ENCODE measurements around the gene SLC9A1.

The SLC9A1 gene

DNA sequence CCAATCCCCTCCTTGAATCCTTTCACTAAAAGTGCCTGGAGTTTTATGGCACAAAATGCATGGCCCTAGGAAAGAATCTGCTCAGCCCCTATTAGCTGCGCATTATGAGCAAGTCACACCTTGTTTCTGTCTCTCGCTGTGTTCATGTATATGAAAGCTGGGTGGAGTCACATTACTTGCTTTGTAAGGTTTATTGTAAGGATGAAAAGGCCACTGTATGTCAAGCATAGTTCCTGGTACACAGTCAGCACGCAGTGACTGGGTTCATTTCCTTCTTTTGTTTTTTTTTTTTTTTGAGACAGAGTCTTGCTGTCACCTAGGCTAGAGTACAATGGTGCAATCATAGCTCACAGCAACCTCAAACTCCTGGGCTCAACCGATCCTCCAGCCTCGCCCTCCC, 6.7 kb upstream of the SLC9A1 start:
- no peak for TF ChIP-seq CTCF (conservative IDR thresholded peaks at IDR 0.05; ENCODE audit: low read length)
- DNase-seq (ENCODE audit: low read depth): no peak
- no peak overlapping the region for H3K4me3 ChIP-seq (ENCODE audit: low read length)

DNA sequence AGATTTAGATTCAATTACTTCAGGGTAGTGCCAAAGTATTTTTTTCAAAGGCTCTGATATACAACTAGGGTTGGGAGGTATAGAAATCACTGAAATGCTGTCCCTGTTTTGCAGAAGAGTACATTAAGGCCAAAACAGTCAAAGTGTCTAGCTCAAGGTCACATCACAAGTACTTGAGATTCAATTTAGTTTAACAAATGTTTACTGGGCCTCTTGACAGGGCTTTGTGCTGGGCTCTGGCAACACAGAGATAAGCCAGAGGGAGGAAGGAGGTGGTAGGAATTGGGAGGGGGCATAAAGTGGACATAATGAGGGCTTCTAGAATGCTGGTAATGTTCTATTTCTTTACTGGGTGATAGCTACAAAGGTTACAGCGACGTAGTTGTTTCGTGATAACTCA, 2.3 kb upstream of the SLC9A1 start:
- TF ChIP-seq CTCF (conservative IDR thresholded peaks at IDR 0.05; ENCODE audit: low read length): no peak
- no peak overlapping the region for H3K4me3 ChIP-seq (ENCODE audit: low read length)
- DNase-seq (ENCODE audit: low read depth): no peak

- TF ChIP-seq CTCF (conservative IDR thresholded peaks at IDR 0.05; ENCODE audit: low read length): no peak
- peak overlapping the region; percentile 81 for H3K4me3 ChIP-seq (ENCODE audit: low read length)
- no peak for DNase-seq (ENCODE audit: low read depth)
Observed at GRCh38 chr1:27154469-27154990, 395 bp downstream of the SLC9A1 start.

DNA sequence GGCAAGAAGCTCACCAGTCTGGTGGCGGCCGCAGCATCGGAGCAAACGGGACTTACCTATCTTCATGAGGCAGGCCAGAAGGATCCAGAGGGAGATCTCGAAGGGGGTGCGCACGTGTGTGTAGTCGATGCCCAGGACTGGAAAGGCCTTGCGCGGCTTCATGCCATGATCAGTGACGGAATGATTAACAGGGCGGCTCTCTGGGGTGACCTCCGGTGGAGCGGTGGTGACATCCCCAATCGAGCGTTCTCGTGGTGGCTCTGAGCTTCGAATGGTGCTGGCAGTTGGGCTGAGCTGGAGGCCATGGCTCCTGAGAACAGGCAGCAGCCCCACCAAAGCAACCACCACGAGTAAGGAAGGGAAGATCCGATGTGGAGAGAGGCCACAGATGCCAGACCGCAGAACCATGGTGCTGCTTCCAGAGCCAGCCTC, 982 bp downstream of the SLC9A1 start:
- DNase-seq (ENCODE audit: low read depth): no peak
- H3K4me3 ChIP-seq (ENCODE audit: low read length): peak overlapping the region; percentile 81

GRCh38 chr1:27153549-27153886, 1.4 kb downstream of the SLC9A1 start:
- no peak for TF ChIP-seq CTCF (conservative IDR thresholded peaks at IDR 0.05; ENCODE audit: low read length)
- peak overlapping the region; percentile 81 for H3K4me3 ChIP-seq (ENCODE audit: low read length)
- no peak for DNase-seq (ENCODE audit: low read depth)

More for the DNA sequence above, 982 bp downstream of the SLC9A1 start:
- TF ChIP-seq CTCF (conservative IDR thresholded peaks at IDR 0.05; ENCODE audit: low read length): no peak

GRCh38 chr1:27152829-27153548, 1.9 kb downstream of the SLC9A1 start:
- peak overlapping the region; percentile 81 for H3K4me3 ChIP-seq (ENCODE audit: low read length)
- no peak for TF ChIP-seq CTCF (conservative IDR thresholded peaks at IDR 0.05; ENCODE audit: low read length)
- DNase-seq (ENCODE audit: low read depth): no peak

Data from AG10803 (cell line).